LNCAP (cell line): Measurements from ENCODE around the gene SMAD3.

ENCODE experiments used
- CTCF ChIP-seq: fragments of 450-650 bp; IDR thresholded peaks from 2 replicates; pipeline ENCODE4 v1.5.1; 2017; ENCODE audit warnings: mild to moderate bottlenecking

Gene SMAD3

GRCh38 chr15:67062369-67062985 lies 2.9 kb upstream of the SMAD3 start:
- TF ChIP-seq CTCF, result no peak

- no peak for TF ChIP-seq CTCF
Measured at GRCh38 chr15:67063689-67064606, 1.5 kb upstream of the SMAD3 start.

- no peak for TF ChIP-seq CTCF
Measured at GRCh38 chr15:67064607-67065530, 533 bp upstream of the SMAD3 start.

- peak; percentile 21; the same call in 1 of the 2 replicates for TF ChIP-seq CTCF
Measured at GRCh38 chr15:67066041-67066958, 898 bp downstream of the SMAD3 start.

- no peak for TF ChIP-seq CTCF
Measured at GRCh38 chr15:67066959-67067853, 1.8 kb downstream of the SMAD3 start.

- no peak for TF ChIP-seq CTCF
Measured at GRCh38 chr15:67067930-67068551, 2.6 kb downstream of the SMAD3 start.
